SU-DHL-6 (cell line): ENCODE measurements around the gene TMEM164.

ENCODE experiments used
- H2AFZ ChIP-seq: fragments of 200-600 bp; sonication (generic); 2 replicates; pipeline ENCODE4 v1.6.1; 2014; ENCODE audit warnings: low read depth, mild to moderate bottlenecking, moderate library complexity, mixed read lengths, antibody characterized with exemption, low read length; ENCODE audit not compliant: severe bottlenecking
- H3F3A ChIP-seq: fragments of 200-600 bp; shearing (Covaris generic); 2 replicates; pipeline ENCODE4 v1.6.0; 2016; ENCODE audit warnings: antibody characterized with exemption, mild to moderate bottlenecking; ENCODE audit not compliant: insufficient read depth
- H3K27ac ChIP-seq: fragments of 200-600 bp; sonication (generic); 2 replicates; pipeline ENCODE4 v1.5.1; 2016; ENCODE audit warnings: low read depth, mild to moderate bottlenecking, low read length, moderate library complexity, mixed read lengths
- H3K27me3 ChIP-seq: fragments of 200-600 bp; sonication (generic), shearing (Covaris generic); 2 replicates; pipeline ENCODE4 v1.6.0; 2014; ENCODE audit warnings: mild to moderate bottlenecking, low read length
- H3K36me3 ChIP-seq: fragments of 200-600 bp; sonication (generic); 2 replicates; pipeline ENCODE4 v1.6.1; 2014; ENCODE audit warnings: mild to moderate bottlenecking, low read length, mixed read lengths
- H3K4me2 ChIP-seq: fragments of 300-600, 200-600 bp; shearing (Covaris generic), sonication (generic); 2 replicates; pipeline ENCODE4 v1.6.0; 2014; ENCODE audit warnings: low read length, low read depth, mild to moderate bottlenecking; ENCODE audit not compliant: poor library complexity, severe bottlenecking
- H3K4me3 ChIP-seq: fragments of 200-600 bp; sonication (generic); 2 replicates; pipeline ENCODE4 v1.5.1; 2014; ENCODE audit warnings: antibody characterized with exemption, low read length, mild to moderate bottlenecking, mixed read lengths; ENCODE audit not compliant: insufficient read depth, poor library complexity, severe bottlenecking
- H3K79me2 ChIP-seq: fragments of 200-600 bp; sonication (generic); 2 replicates; pipeline ENCODE4 v1.6.1; 2014; ENCODE audit warnings: mild to moderate bottlenecking, low read length, moderate library complexity; ENCODE audit not compliant: insufficient read depth
- H3K9ac ChIP-seq: fragments of 200-600 bp; sonication (generic); 2 replicates; pipeline ENCODE4 v1.7.0; 2014; ENCODE audit warnings: mild to moderate bottlenecking, low read length
- H3K9me2 ChIP-seq: fragments of 200-600 bp; sonication (generic); replicated peaks from 2 replicates; pipeline ENCODE4 v1.6.1; 2014; ENCODE audit warnings: low read length; ENCODE audit not compliant: insufficient read depth
- H3K9me3 ChIP-seq: fragments of 200-600 bp; sonication (generic); 2 replicates; pipeline ENCODE4 v1.6.1; 2014; ENCODE audit warnings: low read length, mixed read lengths; ENCODE audit not compliant: insufficient read depth
- H4K20me1 ChIP-seq: fragments of 200-600 bp; sonication (generic); 2 replicates; pipeline ENCODE4 v1.6.1; 2014; ENCODE audit warnings: low read depth, mild to moderate bottlenecking, antibody characterized with exemption, low read length, moderate library complexity, mixed read lengths
- CTCF ChIP-seq: fragments of 200-600 bp; sonication (generic); IDR thresholded peaks from one replicate; pipeline ENCODE4 v1.5.1; 2017; ENCODE audit warnings: antibody characterized with exemption, mild to moderate bottlenecking, low read length, moderate library complexity; ENCODE audit not compliant: insufficient read depth, poor library complexity, severe bottlenecking
- EZH2phosphoT487 ChIP-seq: fragments of 200-600 bp; sonication (generic), shearing (Covaris generic); conservative IDR thresholded peaks from 2 replicates; pipeline ENCODE4 v1.6.1; 2018; ENCODE audit warnings: mild to moderate bottlenecking, antibody characterized with exemption, low read length, moderate library complexity, mixed read lengths

TMEM164 gene

DNA sequence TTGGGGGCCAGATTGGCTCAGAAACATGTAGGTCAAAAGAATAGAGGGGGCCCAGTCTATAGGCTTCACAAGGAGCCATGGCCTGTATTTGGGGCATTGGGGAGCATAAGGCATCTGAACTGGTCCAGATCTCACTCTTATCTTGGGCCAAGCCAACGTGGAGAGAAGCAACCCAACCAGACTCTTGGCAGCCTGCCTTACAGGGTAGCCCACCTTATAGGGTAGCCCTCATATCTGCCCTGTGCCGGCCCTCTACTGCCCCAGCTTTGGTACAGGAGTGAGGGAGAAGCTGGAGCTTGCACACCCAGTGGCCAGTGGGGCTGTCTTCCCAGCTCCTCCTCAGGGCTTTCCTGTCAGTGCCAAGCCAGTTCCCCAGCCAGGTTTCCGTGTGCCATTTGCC lies 172.8 kb downstream of the TMEM164 start:
- Histone ChIP-seq H3K9ac (no peak overlapping the region), H3K4me2 (no peak overlapping the region), H3K9me2 (no peaks in the 10 kb centered on the region), H4K20me1 (no peaks in the 10 kb centered on the region), H3K9me3 (no peaks in the 10 kb centered on the region), H3F3A (no peaks in the 10 kb centered on the region), H3K79me2 (no peaks in the 10 kb centered on the region), H3K36me3 (no peaks in the 10 kb centered on the region), H3K27ac (no peak overlapping the region), H2AFZ (no peak overlapping the region), H3K4me3 (no peak overlapping the region), H3K27me3 (no peaks in the 10 kb centered on the region)
- no peak for TF ChIP-seq EZH2phosphoT487
- TF ChIP-seq CTCF = no peak

DNA sequence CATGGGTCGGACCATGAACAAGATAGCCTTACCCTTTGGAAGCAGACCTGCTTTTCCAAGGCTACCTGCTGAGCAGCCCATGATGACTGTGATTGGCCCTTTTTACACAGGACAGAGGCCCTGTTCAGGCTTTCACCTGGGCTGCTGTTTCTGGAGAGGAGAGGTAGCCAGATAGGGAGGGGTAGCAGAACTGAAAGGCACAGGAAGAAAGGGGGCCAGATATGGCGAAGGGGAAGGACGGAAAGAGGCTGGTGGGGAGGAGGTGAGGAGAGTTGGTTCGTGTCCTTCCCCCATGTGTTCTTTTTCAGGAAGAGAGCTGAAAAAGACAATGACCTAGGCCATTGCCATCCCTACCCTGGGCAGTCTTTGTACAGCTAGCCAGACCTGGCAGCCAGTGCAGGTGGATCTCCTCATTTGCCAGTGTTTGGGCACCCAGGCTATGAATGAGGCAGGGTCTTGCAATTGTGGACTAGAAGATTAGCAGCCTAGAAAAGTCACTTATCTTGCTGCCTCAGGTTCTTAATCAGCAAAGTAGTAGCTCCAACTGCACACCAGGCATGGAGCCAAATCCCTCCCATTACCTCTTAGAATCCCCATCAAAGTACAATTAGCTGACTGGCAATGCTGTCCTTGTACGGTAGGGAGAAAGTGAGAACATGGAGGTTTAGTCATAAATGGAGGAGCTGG lies 175.4 kb downstream of the TMEM164 start:
- Histone ChIP-seq H3K9me2 (no peaks in the 10 kb centered on the region), H4K20me1 (no peaks in the 10 kb centered on the region), H3K9ac (no peak overlapping the region), H3K36me3 (no peaks in the 10 kb centered on the region), H3K9me3 (no peaks in the 10 kb centered on the region), H3K4me2 (no peak overlapping the region), H3K4me3 (no peak overlapping the region), H2AFZ (no peak overlapping the region), H3K27ac (no peak overlapping the region), H3K27me3 (no peaks in the 10 kb centered on the region), H3K79me2 (no peaks in the 10 kb centered on the region), H3F3A (no peaks in the 10 kb centered on the region)
- no peak for TF ChIP-seq CTCF

DNA sequence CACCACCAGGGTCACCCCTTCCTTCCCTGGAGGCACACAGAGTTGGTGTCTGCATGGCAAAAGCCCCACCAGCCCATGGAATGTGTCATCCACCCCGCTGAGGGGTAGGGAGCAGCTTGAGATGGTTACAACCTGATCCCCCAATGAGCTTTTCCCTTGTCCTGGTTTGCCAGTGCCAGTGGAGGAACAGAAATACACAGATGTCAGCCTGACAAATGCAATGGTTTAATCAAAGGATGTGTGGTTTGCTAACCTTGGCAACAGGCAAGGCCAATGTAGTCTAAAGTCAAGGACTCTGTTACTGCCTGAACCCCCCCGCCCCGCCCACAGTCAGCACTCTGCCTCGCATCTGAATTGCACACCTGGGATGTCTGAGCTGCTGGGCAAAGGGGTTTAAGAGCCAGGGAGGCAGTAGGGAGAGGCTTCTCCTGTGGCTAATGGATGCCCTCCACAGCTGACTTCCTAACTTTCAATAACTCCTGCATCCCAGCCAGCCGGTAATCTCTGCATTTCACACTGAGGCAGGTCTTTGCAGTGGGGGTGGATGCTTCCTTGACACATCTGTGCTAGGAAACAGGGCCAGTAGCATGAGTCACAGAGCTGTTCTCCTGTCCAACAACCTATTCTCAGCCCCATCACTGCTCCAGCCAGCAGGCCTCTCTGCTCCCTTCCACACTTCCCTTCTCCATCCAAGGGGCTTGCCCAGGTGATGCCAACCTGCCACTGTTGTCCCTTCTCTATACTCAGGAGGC lies 177.4 kb downstream of the TMEM164 start:
- no peaks in the 10 kb centered on the region for H3K36me3 ChIP-seq
- no peaks in the 10 kb centered on the region for H3F3A ChIP-seq
- H3K9ac ChIP-seq = no peak overlapping the region
- no peaks in the 10 kb centered on the region for H3K27me3 ChIP-seq
- H4K20me1 ChIP-seq = no peaks in the 10 kb centered on the region
- no peaks in the 10 kb centered on the region for H3K9me3 ChIP-seq
- no peak overlapping the region for H3K4me3 ChIP-seq
- no peak overlapping the region for H2AFZ ChIP-seq
- H3K9me2 ChIP-seq = no peaks in the 10 kb centered on the region
- no peak for TF ChIP-seq CTCF
- no peak for TF ChIP-seq EZH2phosphoT487
- no peak overlapping the region for H3K27ac ChIP-seq
- H3K4me2 ChIP-seq = no peak overlapping the region
- H3K79me2 ChIP-seq = no peaks in the 10 kb centered on the region
